AG04450 (cell line): ENCODE results near the gene ACO2. TPM values are rescaled to one million over a fixed set of nuclear protein-coding genes. Genes with fewer than 3 reads are reported as not detected.
A peak's percentile ranks its signal among the peaks of the same experiment; 100 is the strongest.
"Not testable (repeated sequence)": the region's sequence is repeated elsewhere in the genome, so short reads cannot be mapped to it uniquely, and the experiment has no call there.

ENCODE experiments used
- CTCF ChIA-PET: fragments of 300-600, 350-600 bp; formaldehyde crosslinking; extraction: SDS; loops from one replicate; lab custom pipeline; 2022; ENCODE audit warnings: antibody characterized with exemption, inconsistent platforms; lab: Charles Lee
- POLR2A ChIA-PET: fragments of 350-600 bp; formaldehyde crosslinking; extraction: SDS; loops from one replicate; lab custom pipeline; 2021; ENCODE audit warnings: antibody characterized with exemption, inconsistent platforms; lab: Yijun Ruan, JAX
- DNase-seq: peaks from one replicate; pipeline ENCODE4 v3.0.0-alpha.2; 2011; ENCODE audit warnings: low read depth, low spot score
- H3K27ac ChIP-seq: one replicate; pipeline ENCODE4 v1.5.1; 2012; ENCODE audit warnings: low read depth, low read length, control low read depth
- H3K27me3 ChIP-seq: one replicate; pipeline ENCODE4 v1.6.0; 2012; ENCODE audit warnings: low read length; ENCODE audit not compliant: control insufficient read depth, insufficient read depth
- H3K4me3 ChIP-seq: 2 replicates; pipeline ENCODE4 v1.5.1; 2011; ENCODE audit warnings: mild to moderate bottlenecking, low read depth, low read length, control low read depth
- H3K9me3 ChIP-seq: 2 replicates; pipeline ENCODE4 v1.5.1; 2012; ENCODE audit warnings: low read length; ENCODE audit not compliant: control insufficient read depth, insufficient read depth
- CTCF ChIP-seq: IDR thresholded peaks from 2 replicates; pipeline ENCODE4 v1.5.1; 2011; ENCODE audit warnings: low read depth, low read length, control low read depth, inconsistent platforms
- polyA plus RNA-seq: library from polyadenylated mRNA; depleted of rRNA; stranded (reverse); fragments of >200 nt; gene quantifications from 2 replicates; pipeline ENCODE4 v1.2.3, GENCODE V29; 2011

ACO2 gene
- polyA plus RNA-seq, 1 experiment, result 32.2 TPM

- Histone ChIP-seq H3K27me3 (no peaks in the 10 kb centered on the region), H3K27ac (no peak overlapping the region), H3K4me3 (no peak overlapping the region), H3K9me3 (no peaks in the 10 kb centered on the region)
- no peak for DNase-seq
- no peak for TF ChIP-seq CTCF
- CTCF ChIA-PET, result interaction anchor here (1.0 to 2.5 kb wide), 2 partner anchors 33 to 80 kb away, joined by 3 to 7 read pairs; no protein-coding TSS in a partner anchor
- POLR2A ChIA-PET, result no interaction called here
Observed at GRCh38 chr22:41437198-41437597, 31.7 kb upstream of the ACO2 start.

- DNase-seq, CTCF ChIA-PET, H3K27ac ChIP-seq, H3K27me3 ChIP-seq, H3K9me3 ChIP-seq, H3K4me3 ChIP-seq: not testable (repeated sequence)
- POLR2A ChIA-PET, result interaction anchor here (0.6 kb wide), 2 partner anchors 19 to 54 kb away, joined by 3 to 7 read pairs; no protein-coding TSS in a partner anchor
Observed at GRCh38 chr22:41440511-41440910, 28.4 kb upstream of the ACO2 start.

- H3K4me3 ChIP-seq, result no peak overlapping the region
- ChIA-PET CTCF (interaction anchor here (0.6 to 1.5 kb wide), 5 partner anchors 28 to 109 kb away, joined by 3 to 6 read pairs (median 3); no protein-coding TSS in a partner anchor), POLR2A (no interaction called here)
- no peak for TF ChIP-seq CTCF
- no peak overlapping the region for H3K27ac ChIP-seq
- DNase-seq, result no peak
- no peaks in the 10 kb centered on the region for H3K27me3 ChIP-seq
- H3K9me3 ChIP-seq, result no peaks in the 10 kb centered on the region; the same call in 1 of the 2 replicates
Observed at GRCh38 chr22:41442240-41442792, 26.6 kb upstream of the ACO2 start.

- ChIA-PET POLR2A (interaction anchor here (0.6 to 2.6 kb wide), 6 partner anchors 41 to 158 kb away, joined by 3 to 24 read pairs (median 10); partner anchors contain the start of genes RANGAP1 and TEF), CTCF (interaction anchor here (0.8 to 2.3 kb wide), 2 partner anchors 73 to 82 kb away, joined by 3 to 9 read pairs; no protein-coding TSS in a partner anchor)
- Histone ChIP-seq H3K27me3 (no peaks in the 10 kb centered on the region), H3K4me3 (peak overlapping the region; percentile 98), H3K27ac (peak overlapping the region; percentile 75), H3K9me3 (no peaks in the 10 kb centered on the region; the same call in 1 of the 2 replicates)
- TF ChIP-seq CTCF, result no peak
- peak; percentile 94 for DNase-seq
Observed at GRCh38 chr22:41444360-41445128, 24.4 kb upstream of the ACO2 start.

- Histone ChIP-seq H3K4me3 (peak overlapping the region; percentile 98), H3K27me3 (no peaks in the 10 kb centered on the region), H3K27ac (peak overlapping the region; percentile 47), H3K9me3 (no peaks in the 10 kb centered on the region; the same call in 1 of the 2 replicates)
- TF ChIP-seq CTCF, result no peak
- ChIA-PET CTCF (interaction anchor here (0.5 to 2.3 kb wide), 5 partner anchors 41 to 159 kb away, joined by 3 to 9 read pairs (median 4); no protein-coding TSS in a partner anchor), POLR2A (interaction anchor here (0.6 to 2.6 kb wide), 10 partner anchors 17 to 159 kb away, joined by 3 to 24 read pairs (median 10); partner anchors contain the start of genes ACO2, PHF5A, RANGAP1 and TEF)
- no peak for DNase-seq
Observed at GRCh38 chr22:41445129-41446056, 23.5 kb upstream of the ACO2 start.
